ENCODE results near the gene ZNF213. TPM values are rescaled to one million over a fixed set of nuclear protein-coding genes. Genes with fewer than 3 reads are reported as not detected.

ZNF213 gene
- total RNA-seq, 1 donor from 2014 or later, result 10.2 TPM

DNA sequence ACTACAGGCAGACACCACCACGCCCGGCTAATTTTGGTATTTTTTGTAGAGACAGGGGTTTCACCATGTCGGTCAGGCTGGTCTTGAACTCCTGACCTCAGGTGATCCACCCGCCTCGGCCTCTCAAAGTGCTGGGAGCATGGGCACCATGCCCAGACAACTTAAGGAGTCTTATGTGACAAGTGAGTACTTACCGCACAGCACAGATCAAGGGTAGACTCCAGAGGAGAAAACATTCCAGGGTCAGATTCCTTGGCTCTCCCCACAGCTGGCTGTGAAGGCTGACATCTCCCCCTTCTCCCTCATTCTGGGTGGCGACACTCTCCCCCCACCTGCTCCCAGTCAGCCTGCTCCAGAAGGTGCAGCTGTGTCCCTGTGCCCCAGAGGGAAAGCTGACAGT lies 46.4 kb upstream of the ZNF213 start:
- intact Hi-C loops (cut with DNase I), result no loop called here

DNA sequence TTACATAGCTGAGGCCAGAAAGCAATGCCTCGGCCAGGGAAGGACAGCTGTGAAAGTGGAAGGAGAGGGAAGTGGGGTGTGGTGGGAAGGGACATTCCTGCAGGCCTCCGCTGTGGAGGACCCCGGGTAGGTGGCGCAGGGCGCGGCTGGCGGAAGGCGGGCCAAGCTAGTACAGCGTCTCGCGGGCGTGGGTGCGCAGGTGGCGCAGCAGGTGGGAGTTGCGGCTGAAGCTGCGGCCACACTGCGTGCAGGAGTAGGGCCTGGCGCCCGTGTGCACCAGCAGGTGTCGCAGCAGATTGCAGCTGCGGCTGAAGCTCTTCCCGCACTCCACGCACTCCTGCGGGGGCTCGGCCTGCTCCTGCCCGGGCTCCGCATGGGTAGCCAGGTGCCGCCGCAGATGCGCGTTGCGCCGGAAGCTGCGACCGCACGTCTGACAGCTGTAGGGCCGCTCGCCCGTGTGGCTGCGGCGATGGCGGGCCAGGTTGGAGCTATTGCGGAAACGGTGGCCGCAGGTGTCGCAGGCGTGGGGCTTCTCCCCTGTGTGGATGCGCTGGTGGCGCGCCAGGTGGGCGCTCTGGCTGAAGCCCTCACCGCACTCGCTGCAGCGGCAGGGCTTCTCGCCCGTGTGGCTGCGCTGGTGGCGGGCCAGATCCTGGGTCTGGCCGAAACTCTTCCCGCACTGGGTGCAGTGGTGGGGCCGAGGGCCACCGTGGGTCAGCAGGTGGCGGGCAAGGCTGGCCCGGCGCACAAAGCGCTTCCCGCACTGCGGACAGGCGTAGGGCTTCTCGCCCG lies 45.7 kb upstream of the ZNF213 start:
- peak; percentile 64 to 81 for ATAC-seq
- intact Hi-C loops (cut with DNase I), result no loop called here
- no peak for TF ChIP-seq CTCF (IDR thresholded peaks at IDR 0.05)
- Histone ChIP-seq H3K4me1 (peaks cover 36% of the 10 kb centered on the region), H3K4me3 (no peak overlapping the region), H3K27me3 (ENCODE audit: low read depth) (no peaks in the 10 kb centered on the region), H3K36me3 (no peaks in the 10 kb centered on the region), H3K9me3 (no peaks in the 10 kb centered on the region), H3K27ac (peak overlapping the region; percentile 71)
- peak; percentile 72 for DNase-seq

More for the DNA sequence above, 46.4 kb upstream of the ZNF213 start:
- peak; percentile 68 for DNase-seq
- peaks cover 36% of the 10 kb centered on the region for H3K4me1 ChIP-seq
- H3K36me3 ChIP-seq, result no peaks in the 10 kb centered on the region
- no peaks in the 10 kb centered on the region for H3K9me3 ChIP-seq
- H3K27ac ChIP-seq, result peak overlapping the region; percentile 85
- H3K4me3 ChIP-seq, result no peak overlapping the region
- H3K27me3 ChIP-seq (ENCODE audit: low read depth), result no peaks in the 10 kb centered on the region
- no peak for TF ChIP-seq CTCF (IDR thresholded peaks at IDR 0.05)
- ATAC-seq, result peak; percentile 78 to 86

DNA sequence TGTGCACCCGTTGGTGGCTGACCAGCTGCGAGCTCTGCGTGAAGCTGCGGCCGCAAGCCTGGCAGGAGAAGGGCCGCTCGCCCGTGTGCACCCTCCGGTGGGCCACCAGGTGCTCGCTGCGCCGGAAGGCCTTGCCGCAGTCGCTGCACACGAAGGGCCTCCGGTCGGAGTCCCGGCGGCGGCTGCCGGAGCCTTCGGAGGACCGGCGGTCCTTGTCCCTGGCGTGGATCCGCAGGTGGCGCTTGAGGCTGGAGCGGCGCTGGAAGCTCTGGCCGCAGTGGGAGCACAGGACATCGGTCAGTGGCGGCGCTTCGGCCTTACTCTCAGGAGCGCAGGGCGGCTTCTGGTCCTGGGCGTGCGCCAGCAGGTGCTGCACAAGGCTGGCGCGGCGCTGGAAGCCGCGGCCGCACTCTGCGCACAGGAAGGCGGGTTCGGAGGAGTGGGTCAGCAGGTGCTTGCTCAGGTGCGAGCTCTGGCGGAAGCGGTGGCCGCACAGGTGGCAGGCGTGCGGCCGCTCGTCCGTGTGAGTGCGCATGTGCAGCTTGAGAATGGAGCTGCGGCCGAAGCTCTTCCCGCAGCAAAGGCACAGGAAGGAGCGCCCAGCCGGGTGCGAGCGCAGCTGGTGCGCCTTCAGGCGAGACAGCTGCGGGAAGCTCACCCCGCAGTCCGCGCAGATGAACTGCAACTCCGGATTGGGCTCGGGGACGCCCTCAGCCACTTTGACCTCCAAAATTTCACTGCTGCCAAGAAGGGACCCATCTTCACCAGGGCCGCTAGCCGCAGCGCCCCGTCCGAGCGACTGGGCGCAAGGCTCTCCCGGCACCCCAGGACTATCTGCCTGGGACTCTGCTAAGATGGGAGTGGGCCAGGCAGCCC lies 44.9 kb upstream of the ZNF213 start:
- no peak for TF ChIP-seq CTCF (IDR thresholded peaks at IDR 0.05)

DNA sequence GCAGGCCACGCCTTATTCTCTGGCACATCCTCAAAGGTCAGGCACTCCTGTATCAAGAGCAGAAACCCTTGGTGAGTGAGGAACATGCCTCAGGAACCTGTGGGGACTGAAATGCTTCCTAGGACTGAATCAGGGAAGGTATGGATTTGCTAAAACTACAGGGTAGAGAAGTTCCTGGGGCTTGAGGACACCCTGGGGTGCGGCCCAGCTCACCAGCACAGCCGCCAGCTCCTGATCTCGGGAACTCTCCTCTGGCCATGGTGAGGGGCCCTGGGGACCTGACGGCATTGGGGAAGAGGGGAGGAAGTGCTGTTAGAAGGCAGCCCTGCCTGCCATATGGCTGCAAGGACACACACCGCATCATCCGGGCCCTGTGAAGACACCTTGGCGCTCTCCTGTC lies 43.3 kb upstream of the ZNF213 start:
- H3K27me3 ChIP-seq (ENCODE audit: low read depth), result no peaks in the 10 kb centered on the region
- H3K4me3 ChIP-seq, result no peak overlapping the region
- intact Hi-C loops (cut with DNase I), result no loop called here
- H3K36me3 ChIP-seq, result no peaks in the 10 kb centered on the region
- H3K4me1 ChIP-seq, result peaks cover 33% of the 10 kb centered on the region
- no peak for DNase-seq
- ATAC-seq, result no peak
- no peak overlapping the region for H3K27ac ChIP-seq
- no peaks in the 10 kb centered on the region for H3K9me3 ChIP-seq
- no peak for TF ChIP-seq CTCF (IDR thresholded peaks at IDR 0.05)

More for the DNA sequence above, 44.9 kb upstream of the ZNF213 start:
- no peak overlapping the region for H3K4me3 ChIP-seq
- no peaks in the 10 kb centered on the region for H3K36me3 ChIP-seq
- intact Hi-C loops (cut with DNase I), result no loop called here
- H3K27ac ChIP-seq, result no peak overlapping the region
- H3K9me3 ChIP-seq, result no peaks in the 10 kb centered on the region
- H3K4me1 ChIP-seq, result peaks cover 35% of the 10 kb centered on the region
- no peak for DNase-seq
- no peak for ATAC-seq
- no peaks in the 10 kb centered on the region for H3K27me3 ChIP-seq (ENCODE audit: low read depth)

DNA sequence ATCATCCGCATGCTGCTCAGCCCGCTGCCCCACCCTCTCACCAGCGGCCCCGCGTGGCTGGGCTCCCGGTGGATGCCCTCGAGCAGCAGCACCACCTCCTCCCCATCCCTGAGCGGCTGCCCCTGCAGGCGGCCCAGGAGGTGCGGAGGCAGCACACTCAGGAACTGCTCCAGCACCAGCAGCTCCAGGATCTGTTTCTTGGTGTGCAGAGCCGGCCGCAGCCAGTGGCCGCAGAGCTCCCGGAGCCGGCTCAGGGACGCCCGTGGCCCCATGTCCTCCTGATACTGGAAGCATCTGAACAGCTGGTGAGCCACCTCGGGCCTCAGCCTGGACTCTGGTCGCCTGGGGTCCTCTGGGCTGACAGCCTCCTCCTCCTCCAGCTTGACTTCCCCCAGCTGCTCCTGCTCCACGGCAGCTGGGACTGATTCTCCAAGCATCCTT lies 42.3 kb upstream of the ZNF213 start:
- Histone ChIP-seq H3K27me3 (ENCODE audit: low read depth) (no peaks in the 10 kb centered on the region), H3K4me1 (peaks cover 25% of the 10 kb centered on the region), H3K4me3 (no peak overlapping the region), H3K36me3 (no peaks in the 10 kb centered on the region), H3K9me3 (no peaks in the 10 kb centered on the region), H3K27ac (no peak overlapping the region)
- intact Hi-C loops (cut with DNase I), result no loop called here
- no peak for DNase-seq
- no peak for TF ChIP-seq CTCF (IDR thresholded peaks at IDR 0.05)
- ATAC-seq, result no peak
